ENCODE results near the gene ZNF502. TPM values are rescaled to one million over a fixed set of nuclear protein-coding genes. Genes with fewer than 3 reads are reported as not detected.

Gene ZNF502
- total and polyA plus RNA-seq, 2 of the 8 experiments (the other 6 are each of a cell fraction or from before 2014, with no cell fraction given) = 1.5 to 3.8 TPM

GRCh38 chr3:44687898-44688297 is 24.6 kb upstream of the ZNF502 start:
- Histone ChIP-seq H3K27ac (ENCODE audit: low read depth, low read length) (no peak overlapping the region), H3K14ac (ENCODE audit: insufficient read length) (no peak overlapping the region), H2AFZ (ENCODE audit: low read length) (no peak overlapping the region), H2BK5ac (ENCODE audit: low read depth, low read length) (no peak overlapping the region), H3K4me1 (replicated peaks in 1 of 4; ENCODE audit: control insufficient read depth in 3 of 4, insufficient read depth in 4 of 4, low read length in 3 of 4) (no peaks in the 10 kb centered on the region), H4K91ac (replicated peaks; ENCODE audit: insufficient read length, low read length) (no peak overlapping the region), H4K5ac (ENCODE audit: insufficient read length, low read depth, low read length) (no peak overlapping the region), H3K18ac (ENCODE audit: extremely low read depth, low read length) (no peak overlapping the region), H3K9ac (replicated peaks in 1 of 4; ENCODE audit: extremely low read depth in 1 of 4, low read depth in 3 of 4, low read length in 3 of 4) (no peak overlapping the region), H2BK20ac (ENCODE audit: low read length) (no peak overlapping the region), H4K20me1 (replicated peaks in 1 of 2; ENCODE audit: control insufficient read depth in 1 of 2, insufficient read depth in 2 of 2, low read length in 2 of 2) (no peaks in the 10 kb centered on the region), H2BK15ac (ENCODE audit: low read length) (no peak overlapping the region), H3K23ac (ENCODE audit: insufficient read length) (no peak overlapping the region), H3K56ac (replicated peaks; ENCODE audit: insufficient read length, low read depth, low read length) (no peak overlapping the region), H3K36me3 (ENCODE audit: control insufficient read depth in 2 of 4, insufficient read depth in 4 of 4, low read length in 3 of 4) (peaks cover 0 to 2% (median 0%) of the 10 kb centered on the region in 4 experiments; a peak in 2 of 8 replicates), H2BK120ac (replicated peaks; ENCODE audit: low read depth, low read length) (no peak overlapping the region), H3K23me2 (ENCODE audit: low read depth, low read length) (no peaks in the 10 kb centered on the region), H3K79me1 (ENCODE audit: low read depth, low read length) (no peaks in the 10 kb centered on the region), H2BK12ac (ENCODE audit: low read depth, low read length) (no peak overlapping the region), H3K4me3 (ENCODE audit: extremely low read depth in 1 of 4, insufficient read depth in 2 of 4, low read depth in 3 of 4, low read length in 4 of 4) (no peak overlapping the region), H3K4me2 (ENCODE audit: insufficient read depth in 1 of 2, low read depth in 2 of 2, low read length in 2 of 2) (no peak overlapping the region), H3K4ac (replicated peaks; ENCODE audit: insufficient read length, low read depth, low read length) (no peak overlapping the region), H4K8ac (ENCODE audit: extremely low read depth, insufficient read depth, low read length) (no peak overlapping the region), H3K79me2 (ENCODE audit: control insufficient read depth in 1 of 2, insufficient read depth in 2 of 2, low read length in 2 of 2) (no peaks in the 10 kb centered on the region), H3K27me3 (replicated peaks in 1 of 4; ENCODE audit: control insufficient read depth in 3 of 4, extremely low read depth in 1 of 4, insufficient read depth in 3 of 4, low read length in 3 of 4) (no peaks in the 10 kb centered on the region; a peak in 1 of 7 replicates), H2AK5ac (ENCODE audit: low read depth, low read length) (no peak overlapping the region), H3K9me3 (ENCODE audit: insufficient read depth in 2 of 2, low read depth in 1 of 2, low read length in 1 of 2) (peaks cover 21 to 52% of the 10 kb centered on the region in 2 experiments)
- DNase-seq (ENCODE audit: low read depth in 1 of 2, low spot score in 2 of 2) (no peak), FAIRE-seq (no peak)
- CTCF ChIA-PET (ENCODE audit: partially characterized antibody) = no interaction called here
- POLR2A ChIA-PET (ENCODE audit: partially characterized antibody) = interaction anchor here (1.1 kb wide), 1 partner anchor 17 kb away, joined by 4 read pairs; no protein-coding TSS in a partner anchor
- 55% methylated on average over 1 of the region's 1 CpG; no CpG with 5 or more reads in 1 of the 2 experiments for WGBS, 2 experiments (ENCODE audit: extremely low coverage in 1 of 2, insufficient coverage in 1 of 2, insufficient read length in 1 of 2, insufficient replicate concordance in 2 of 2, low coverage in 1 of 2, low lambda C conversion rate in 2 of 2, missing lambda C conversion rate in 1 of 2)
- TF ChIP-seq TBP (IDR thresholded peaks at IDR 0.05; ENCODE audit: low read depth, low read length) (no peak), MAFK (IDR thresholded peaks at IDR 0.05; ENCODE audit: low read depth, low read length) (no peak), MAX (IDR thresholded peaks at IDR 0.05) (no peak), RAD21 (IDR thresholded peaks at IDR 0.05 in 1 of 2, conservative IDR thresholded peaks at IDR 0.05 in 1 of 2; ENCODE audit: low read depth in 2 of 2, low read length in 2 of 2) (no peak), ZNF274 (IDR thresholded peaks at IDR 0.05; ENCODE audit: borderline replicate concordance, extremely low read depth, low read length) (no peak), FOSL1 (IDR thresholded peaks at IDR 0.05; ENCODE audit: insufficient read depth, low read depth, low read length) (no peak), KDM1A (IDR thresholded peaks at IDR 0.05; ENCODE audit: borderline replicate concordance, low read length) (no peak), CTCF (IDR thresholded peaks at IDR 0.05; ENCODE audit: control extremely low read depth in 1 of 3, insufficient read depth in 1 of 3, low read depth in 1 of 3, low read length in 3 of 3) (no peak), ATF3 (IDR thresholded peaks at IDR 0.05; ENCODE audit: insufficient read depth, low read depth, low read length) (no peak), CREB1 (IDR thresholded peaks at IDR 0.05) (no peak), RBBP5 (IDR thresholded peaks at IDR 0.05; ENCODE audit: borderline replicate concordance, low read depth, low read length) (no peak)

Data from H1 (cell line).